AG04450 (cell line): ENCODE data around the gene FGR. TPM values are rescaled to one million over a fixed set of nuclear protein-coding genes. Genes with fewer than 3 reads are reported as not detected.

Experiments
- CTCF ChIA-PET: fragments of 300-600, 350-600 bp; formaldehyde crosslinking; extraction: SDS; loops from one replicate; lab custom pipeline; 2022; ENCODE audit warnings: antibody characterized with exemption, inconsistent platforms; lab: Charles Lee
- POLR2A ChIA-PET: fragments of 350-600 bp; formaldehyde crosslinking; extraction: SDS; loops from one replicate; lab custom pipeline; 2021; ENCODE audit warnings: antibody characterized with exemption, inconsistent platforms; lab: Yijun Ruan, JAX
- DNase-seq: peaks from one replicate; pipeline ENCODE4 v3.0.0-alpha.2; 2011; ENCODE audit warnings: low read depth, low spot score
- H3K27ac ChIP-seq: one replicate; pipeline ENCODE4 v1.5.1; 2012; ENCODE audit warnings: low read depth, low read length, control low read depth
- H3K27me3 ChIP-seq: one replicate; pipeline ENCODE4 v1.6.0; 2012; ENCODE audit warnings: low read length; ENCODE audit not compliant: control insufficient read depth, insufficient read depth
- H3K4me3 ChIP-seq: 2 replicates; pipeline ENCODE4 v1.5.1; 2011; ENCODE audit warnings: mild to moderate bottlenecking, low read depth, low read length, control low read depth
- H3K9me3 ChIP-seq: 2 replicates; pipeline ENCODE4 v1.5.1; 2012; ENCODE audit warnings: low read length; ENCODE audit not compliant: control insufficient read depth, insufficient read depth
- CTCF ChIP-seq: IDR thresholded peaks from 2 replicates; pipeline ENCODE4 v1.5.1; 2011; ENCODE audit warnings: low read depth, low read length, control low read depth, inconsistent platforms
- polyA plus RNA-seq: library from polyadenylated mRNA; depleted of rRNA; stranded (reverse); fragments of >200 nt; gene quantifications from 2 replicates; pipeline ENCODE4 v1.2.3, GENCODE V29; 2011

FGR gene
- polyA plus RNA-seq, 1 experiment, result not detected

- Histone ChIP-seq H3K27ac (no peak overlapping the region), H3K27me3 (no peaks in the 10 kb centered on the region), H3K4me3 (no peak overlapping the region), H3K9me3 (no peaks in the 10 kb centered on the region)
- ChIA-PET CTCF (interaction anchor here (0.9 to 5.9 kb wide), 6 partner anchors 8 to 167 kb away, joined by 3 to 46 read pairs (median 4); no protein-coding TSS in a partner anchor), POLR2A (interaction anchor here (0.6 kb wide), 1 partner anchor 8 kb away, joined by 3 read pairs; no protein-coding TSS in a partner anchor)
- no peak for TF ChIP-seq CTCF
- DNase-seq, result no peak
These were observed 51.5 kb downstream of the FGR start for GRCh38 chr1:27583479-27583878.

- DNase-seq, result no peak
- CTCF ChIA-PET, result interaction anchor here (0.7 to 5.9 kb wide), 4 partner anchors 14 to 187 kb away, joined by 3 to 46 read pairs (median 4); no protein-coding TSS in a partner anchor
- Histone ChIP-seq H3K27ac (no peak overlapping the region), H3K4me3 (no peak overlapping the region), H3K27me3 (no peaks in the 10 kb centered on the region), H3K9me3 (no peaks in the 10 kb centered on the region)
- no peak for TF ChIP-seq CTCF
- POLR2A ChIA-PET, result no interaction called here
These were observed 53.2 kb downstream of the FGR start for GRCh38 chr1:27581823-27582243.

GRCh38 chr1:27577504-27578188, 57.3 kb downstream of the FGR start:
- no peak for TF ChIP-seq CTCF
- H3K27me3 ChIP-seq, result no peaks in the 10 kb centered on the region
- no peak for DNase-seq
- H3K27ac ChIP-seq, result no peak overlapping the region
- H3K4me3 ChIP-seq, result no peak overlapping the region
- no peaks in the 10 kb centered on the region; the same call in 1 of the 2 replicates for H3K9me3 ChIP-seq
- CTCF ChIA-PET, result interaction anchor here (1.3 to 1.4 kb wide), 2 partner anchors 9 to 21 kb away, joined by 6 read pairs; no protein-coding TSS in a partner anchor
- POLR2A ChIA-PET, result no interaction called here

- H3K4me3 ChIP-seq, result no peak overlapping the region
- ChIA-PET POLR2A (no interaction called here), CTCF (interaction anchor here (1.1 to 2.5 kb wide), 4 partner anchors 8 to 32 kb away, joined by 3 to 10 read pairs (median 6); no protein-coding TSS in a partner anchor)
- no peak for TF ChIP-seq CTCF
- no peaks in the 10 kb centered on the region for H3K27me3 ChIP-seq
- H3K9me3 ChIP-seq, result no peaks in the 10 kb centered on the region; the same call in 1 of the 2 replicates
- no peak for DNase-seq
- no peak overlapping the region for H3K27ac ChIP-seq
These were observed 58.2 kb downstream of the FGR start for GRCh38 chr1:27576806-27577227.

- H3K27me3 ChIP-seq, result no peaks in the 10 kb centered on the region
- peak overlapping the region; percentile 44 for H3K4me3 ChIP-seq
- no peaks in the 10 kb centered on the region; the same call in 1 of the 2 replicates for H3K9me3 ChIP-seq
- no peak for TF ChIP-seq CTCF
- no peak for DNase-seq
- H3K27ac ChIP-seq, result peak overlapping the region; percentile 75
- ChIA-PET POLR2A (interaction anchor here (1.3 to 1.6 kb wide), 4 partner anchors 12 to 28 kb away, joined by 3 to 8 read pairs (median 6); partner anchors contain the start of gene AHDC1), CTCF (interaction anchor here (0.5 to 2.5 kb wide), 11 partner anchors 7 to 562 kb away, joined by 3 to 24 read pairs (median 4); no protein-coding TSS in a partner anchor)
These were observed 59.1 kb downstream of the FGR start for GRCh38 chr1:27575840-27576331.
